NCI-H187 (cell line): ENCODE data around the gene TRMT5.

Source experiments
- DNase-seq, 2 experiments: peaks; one replicate each; lab custom pipeline; 2025; lab: John Stamatoyannopoulos, UW

The TRMT5 gene, protein sequence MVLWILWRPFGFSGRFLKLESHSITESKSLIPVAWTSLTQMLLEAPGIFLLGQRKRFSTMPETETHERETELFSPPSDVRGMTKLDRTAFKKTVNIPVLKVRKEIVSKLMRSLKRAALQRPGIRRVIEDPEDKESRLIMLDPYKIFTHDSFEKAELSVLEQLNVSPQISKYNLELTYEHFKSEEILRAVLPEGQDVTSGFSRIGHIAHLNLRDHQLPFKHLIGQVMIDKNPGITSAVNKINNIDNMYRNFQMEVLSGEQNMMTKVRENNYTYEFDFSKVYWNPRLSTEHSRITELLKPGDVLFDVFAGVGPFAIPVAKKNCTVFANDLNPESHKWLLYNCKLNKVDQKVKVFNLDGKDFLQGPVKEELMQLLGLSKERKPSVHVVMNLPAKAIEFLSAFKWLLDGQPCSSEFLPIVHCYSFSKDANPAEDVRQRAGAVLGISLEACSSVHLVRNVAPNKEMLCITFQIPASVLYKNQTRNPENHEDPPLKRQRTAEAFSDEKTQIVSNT

DNA sequence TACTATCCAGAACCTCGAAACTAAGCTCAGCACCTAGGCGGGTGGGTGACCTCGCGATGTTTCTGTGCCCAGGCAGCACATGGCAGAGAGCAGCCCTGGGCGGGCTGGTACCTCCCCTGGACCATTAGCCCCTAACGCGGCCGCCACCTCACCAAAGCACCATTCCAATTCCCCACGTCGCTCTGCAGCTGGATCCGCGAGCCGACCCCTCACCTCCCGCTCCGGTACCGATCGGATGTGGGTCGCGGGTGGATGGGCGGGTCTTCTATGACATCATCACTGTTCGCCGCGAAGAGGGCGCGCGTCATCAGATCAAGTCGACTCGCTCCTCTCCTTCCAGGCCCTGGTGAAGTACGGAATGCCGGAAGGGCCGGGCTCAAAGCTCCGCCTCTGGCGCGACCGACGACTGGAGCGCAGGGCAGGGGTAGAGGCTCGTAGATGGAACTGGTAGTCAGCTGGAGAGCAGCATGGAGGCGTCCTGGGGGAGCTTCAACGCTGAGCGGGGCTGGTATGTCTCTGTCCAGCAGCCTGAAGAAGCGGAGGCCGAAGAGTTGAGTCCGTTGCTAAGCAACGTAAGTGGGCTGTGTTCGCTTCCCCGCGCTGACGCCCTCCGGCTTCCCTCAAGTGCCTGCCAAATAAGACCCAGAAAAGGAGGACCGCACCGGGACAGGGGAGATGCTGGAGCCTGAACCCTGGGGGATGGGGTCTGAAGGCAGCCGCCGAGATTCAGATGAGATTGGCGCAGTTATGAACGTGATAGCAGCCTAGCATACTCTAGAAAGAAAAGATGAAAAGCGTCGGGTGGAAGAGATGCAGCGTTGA lies at the start of gene TRMT5, which contains the start of gene SLC38A6:
TSS of gene TRMT5 (minus strand) at position 269 of the 822 bp plus-strand sequence. CDS start at position 163, 106 bp downstream.
TSS of gene SLC38A6 (plus strand) at position 435 of the 822 bp plus-strand sequence. CDS start at position 468, 33 bp downstream.
- DNase-seq, result peak; percentile 93 to 94

DNA sequence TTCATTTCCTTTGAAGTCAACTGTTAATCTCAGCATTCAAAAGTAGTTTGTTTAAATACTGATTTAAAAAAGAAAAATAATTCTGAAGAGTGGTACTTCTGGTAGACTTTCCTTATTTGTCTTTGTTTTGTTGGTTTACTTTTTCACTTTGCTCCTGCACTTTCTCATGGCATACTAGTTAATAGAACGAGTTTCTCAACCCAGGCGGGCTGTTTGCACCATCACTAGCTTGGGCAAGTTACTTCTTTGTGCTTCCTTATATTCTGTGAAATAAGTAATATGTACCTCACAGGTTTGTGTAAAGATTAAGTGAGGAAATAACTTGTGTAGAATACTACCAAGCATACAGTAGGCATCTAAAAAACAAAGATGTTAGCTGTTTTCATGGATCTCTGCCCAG lies 45.6 kb upstream of the TRMT5 start:
- DNase-seq, result no peak

DNA sequence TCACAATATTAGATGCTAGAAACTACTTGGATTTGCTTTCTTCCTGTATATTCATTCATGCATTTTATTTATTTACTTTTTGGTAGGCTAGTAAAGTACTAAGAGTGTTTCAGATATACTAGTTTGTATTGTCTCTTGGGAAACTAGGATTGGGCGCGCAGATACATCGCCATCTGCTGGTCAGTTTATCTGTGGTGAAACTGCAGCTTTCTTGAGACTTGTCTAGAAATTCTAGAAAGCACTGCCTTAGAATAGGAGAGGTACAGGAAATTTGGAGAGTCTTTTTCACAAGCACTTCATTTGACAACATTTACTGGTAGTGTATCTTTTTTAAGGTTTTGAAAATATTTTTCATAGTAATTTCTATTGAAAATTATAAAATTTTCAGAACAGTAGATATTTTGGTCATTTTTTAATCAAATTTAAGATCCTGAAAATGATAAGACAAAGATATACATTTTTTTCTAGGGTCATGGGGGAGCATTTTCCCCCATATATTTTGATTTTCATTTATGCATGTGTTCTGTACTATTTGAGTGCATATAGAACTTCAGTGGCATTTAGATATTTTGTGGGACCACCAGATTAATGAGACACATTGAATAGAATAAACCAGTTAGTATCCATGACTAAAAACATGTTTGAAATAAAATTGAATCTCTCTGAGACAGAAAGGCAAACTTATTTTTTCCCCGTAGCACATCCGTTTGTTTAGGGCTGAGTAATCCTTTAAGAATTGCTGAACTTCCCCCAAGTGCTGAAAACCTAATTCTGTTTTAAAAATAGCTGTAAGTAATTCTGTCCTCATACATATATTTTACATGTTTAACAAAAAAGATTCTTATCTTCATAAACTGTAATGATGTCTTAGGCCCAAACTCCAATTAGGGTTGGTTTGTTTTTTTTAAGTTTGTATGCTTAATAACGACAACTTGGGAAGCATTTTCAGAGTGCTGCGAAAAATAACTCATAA lies 44.7 kb upstream of the TRMT5 start:
- peak; percentile 9 to 66 for DNase-seq

DNA sequence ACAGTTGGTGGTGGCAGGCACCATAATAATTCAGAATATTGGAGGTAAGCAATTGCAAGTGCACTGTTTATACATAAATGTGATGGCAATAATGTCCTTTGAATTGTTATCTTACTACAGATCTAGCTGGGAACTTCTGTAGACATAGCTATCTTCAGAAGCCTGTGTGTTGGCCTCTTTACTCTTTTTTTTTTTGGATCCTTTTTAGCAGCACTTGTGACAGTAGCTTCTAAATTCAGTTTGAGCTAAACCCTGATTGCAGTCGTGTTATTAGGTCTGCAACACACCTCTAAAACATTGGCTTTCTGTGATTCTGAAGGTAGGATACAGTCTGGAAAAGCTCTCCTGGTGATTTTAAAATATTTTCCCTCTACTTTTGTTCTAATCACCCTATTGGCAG lies 38.7 kb upstream of the TRMT5 start:
- no peak for DNase-seq

DNA sequence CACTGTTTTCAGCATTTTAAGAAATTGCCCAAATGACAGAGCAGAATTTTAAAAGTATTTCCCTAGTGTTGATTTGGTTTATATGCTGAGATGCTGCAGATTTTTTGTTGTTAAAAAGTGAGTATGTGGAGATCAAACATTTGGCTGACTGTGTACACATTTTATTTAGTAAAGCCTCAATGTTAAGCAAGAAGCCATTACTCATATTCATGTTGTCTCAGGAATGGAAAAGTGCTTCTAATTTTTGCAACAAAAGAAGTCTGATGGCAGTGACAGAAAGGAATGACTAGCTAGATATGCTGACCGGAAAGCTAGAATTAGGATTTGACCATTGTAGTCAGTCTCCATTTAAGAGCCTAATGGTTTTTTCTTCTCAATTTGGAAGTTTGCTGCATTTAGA lies 22.7 kb upstream of the TRMT5 start:
- DNase-seq, result no peak

DNA sequence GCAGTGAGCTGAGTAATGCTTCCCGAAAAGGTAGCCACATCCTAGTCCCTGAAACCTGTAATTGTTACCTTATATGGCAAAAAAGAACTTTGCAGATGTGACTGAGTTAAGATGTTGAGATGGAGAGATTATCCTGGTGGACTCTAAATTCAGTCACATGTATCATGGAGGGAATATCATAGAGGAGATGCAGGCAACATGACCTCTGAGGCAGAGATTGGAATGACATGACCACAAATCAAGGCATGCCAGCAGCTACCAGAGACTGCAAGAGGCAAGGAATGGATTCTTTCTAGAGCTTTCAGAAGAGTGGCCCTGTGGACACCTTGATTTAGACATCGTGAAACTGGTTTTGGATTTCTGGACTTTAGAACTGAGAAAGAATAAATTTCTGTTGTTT lies 18.7 kb upstream of the TRMT5 start:
- DNase-seq, result no peak

DNA sequence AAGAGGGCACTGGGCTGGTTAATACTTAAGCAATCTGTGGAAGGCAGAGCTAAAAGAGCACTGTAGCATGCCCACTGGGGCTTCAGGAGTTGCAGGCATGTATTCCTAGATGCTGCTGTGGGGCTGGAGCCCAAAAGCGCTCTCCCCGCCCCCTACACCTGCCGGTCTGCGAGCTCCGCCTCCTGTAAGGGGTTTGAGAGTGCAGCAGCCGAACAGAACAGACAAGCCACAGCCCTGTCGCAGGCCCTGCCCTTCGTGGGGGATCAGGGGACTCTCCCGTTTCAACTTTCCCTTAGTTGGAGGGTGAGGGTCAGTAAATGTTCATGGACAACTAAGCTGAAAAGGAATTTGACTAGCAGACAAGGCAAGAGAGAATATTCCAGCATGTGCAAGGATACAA lies 17.7 kb upstream of the TRMT5 start:
- no peak for DNase-seq

DNA sequence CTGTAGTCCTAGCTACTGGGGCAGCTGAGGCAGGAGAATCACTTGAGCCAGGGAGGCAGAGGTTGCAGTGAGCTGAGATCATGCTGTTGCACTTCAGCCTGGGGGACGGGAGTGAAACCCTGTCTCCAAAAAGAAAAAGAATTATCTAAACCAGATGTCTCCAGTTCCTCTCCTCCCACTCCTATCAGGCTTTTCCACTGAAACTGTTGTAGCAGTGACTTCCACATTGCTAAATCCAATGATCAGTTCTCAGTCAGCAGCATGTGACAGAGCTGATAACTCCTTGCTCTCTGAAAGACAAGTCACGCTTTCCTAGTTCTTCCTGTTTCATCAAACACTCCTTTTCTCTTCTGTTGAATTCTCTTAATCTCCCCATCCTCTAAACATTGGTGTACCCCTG lies 8.7 kb upstream of the TRMT5 start:
- DNase-seq, result no peak

DNA sequence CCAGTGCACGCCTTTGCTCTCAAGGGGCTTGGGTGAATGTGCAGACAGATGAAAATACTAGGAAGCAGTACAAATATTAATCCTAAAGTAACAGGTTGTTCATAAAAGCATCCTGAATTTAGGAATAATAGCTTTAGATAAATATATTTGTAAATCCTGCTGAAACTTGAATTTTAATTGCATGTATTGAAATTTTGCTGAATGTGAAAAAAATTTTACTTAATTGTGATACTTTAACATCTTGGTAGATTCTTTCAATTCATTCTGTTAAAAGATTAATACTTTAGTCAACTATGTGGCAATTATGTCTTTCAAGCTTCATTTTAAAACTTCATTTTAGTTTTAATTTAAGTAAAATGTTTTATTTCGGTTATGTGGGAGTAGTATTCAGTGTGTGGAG lies 5.6 kb upstream of the TRMT5 start:
- DNase-seq, result no peak

DNA sequence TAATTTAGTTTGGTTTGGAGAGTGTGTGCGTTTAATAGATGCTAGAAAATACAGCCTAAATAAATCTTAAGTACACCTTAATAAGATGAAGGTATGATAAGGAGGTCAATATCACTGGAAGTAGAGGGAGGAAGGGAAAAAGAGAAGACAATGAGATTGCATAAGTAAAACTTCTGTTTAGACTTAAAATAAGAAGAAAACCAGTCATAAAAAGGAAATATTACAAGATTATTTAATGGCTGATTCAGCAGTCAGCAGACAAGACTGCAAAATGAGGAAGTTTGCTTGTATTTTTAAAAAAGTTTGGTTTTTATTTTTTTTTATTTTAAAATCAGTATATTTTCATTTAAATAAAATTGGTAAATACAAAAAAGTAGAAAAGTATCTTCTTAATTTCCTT lies 3.3 kb upstream of the TRMT5 start:
- no peak for DNase-seq

DNA sequence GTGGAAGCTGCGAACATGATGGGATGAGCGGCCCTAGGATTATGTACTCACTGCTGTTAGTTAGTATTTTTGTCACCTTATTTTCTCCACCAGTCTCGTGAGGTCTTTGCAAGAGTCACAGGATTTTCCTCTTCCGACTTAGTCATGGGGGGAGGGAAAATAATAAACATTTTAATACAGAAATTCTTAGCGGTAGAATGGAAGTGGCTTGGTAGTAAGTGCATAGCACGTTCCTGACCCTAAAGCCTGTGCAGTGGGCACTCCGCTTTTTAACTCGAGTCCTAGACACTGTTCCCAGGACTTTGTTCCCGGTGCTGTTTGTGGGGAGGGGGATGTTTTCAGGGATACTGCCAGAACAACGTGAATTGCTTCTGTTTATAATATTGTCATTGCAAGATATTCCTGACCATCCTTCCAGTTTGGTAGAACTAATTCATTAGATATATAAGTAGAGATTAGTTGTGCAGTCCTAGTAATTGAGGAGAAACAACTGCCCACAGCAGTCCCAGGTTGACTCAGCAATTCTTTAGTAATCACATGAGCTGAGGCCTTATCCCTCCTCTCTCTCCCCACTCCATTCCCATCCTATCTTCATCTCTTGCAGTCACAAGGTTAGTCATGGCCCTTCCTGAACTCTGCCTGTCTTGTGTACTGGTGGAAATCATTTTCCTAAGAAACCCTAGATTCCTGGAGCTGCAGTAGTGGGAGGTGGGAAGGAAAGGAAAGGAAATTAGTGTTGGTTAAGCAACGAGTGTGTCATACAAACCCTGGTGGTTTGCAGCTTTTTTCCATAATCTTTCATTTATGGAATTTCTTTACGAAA lies 965 bp upstream of the TRMT5 start:
- DNase-seq, result no peak

DNA sequence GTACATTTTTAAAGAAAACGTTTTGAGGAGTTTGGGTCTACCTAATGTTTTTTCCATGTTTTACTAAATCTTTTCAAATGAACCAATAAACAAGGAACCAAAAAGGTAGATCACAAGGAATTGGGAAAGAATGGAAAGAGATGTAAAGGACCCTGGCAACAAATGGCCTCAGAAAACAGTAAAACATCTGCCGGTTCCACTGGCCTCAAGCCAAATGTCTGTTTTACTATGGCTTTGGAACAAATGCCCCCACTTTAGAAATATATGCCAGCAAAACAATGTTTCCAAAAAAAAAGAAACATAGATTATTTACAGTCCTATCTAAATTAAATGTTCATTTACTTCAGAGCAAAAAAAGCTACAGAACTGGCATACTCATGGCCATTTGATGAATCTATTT lies 3.0 kb downstream of the TRMT5 start:
- no peak for DNase-seq

DNA sequence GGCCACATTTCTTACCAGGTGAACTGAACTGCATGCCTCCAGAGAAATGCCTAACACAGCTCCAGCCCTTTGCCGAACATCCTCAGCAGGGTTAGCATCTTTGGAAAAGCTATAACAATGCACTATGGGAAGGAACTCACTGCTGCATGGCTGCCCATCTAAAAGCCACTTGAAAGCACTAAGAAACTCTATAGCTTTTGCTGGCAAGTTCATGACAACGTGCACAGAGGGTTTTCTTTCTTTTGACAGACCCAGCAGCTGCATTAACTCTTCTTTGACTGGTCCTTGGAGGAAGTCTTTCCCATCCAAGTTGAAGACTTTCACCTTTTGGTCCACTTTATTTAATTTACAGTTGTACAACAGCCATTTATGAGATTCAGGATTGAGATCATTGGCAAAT lies 5.3 kb downstream of the TRMT5 start:
- DNase-seq, result peak; percentile 40 to 51

DNA sequence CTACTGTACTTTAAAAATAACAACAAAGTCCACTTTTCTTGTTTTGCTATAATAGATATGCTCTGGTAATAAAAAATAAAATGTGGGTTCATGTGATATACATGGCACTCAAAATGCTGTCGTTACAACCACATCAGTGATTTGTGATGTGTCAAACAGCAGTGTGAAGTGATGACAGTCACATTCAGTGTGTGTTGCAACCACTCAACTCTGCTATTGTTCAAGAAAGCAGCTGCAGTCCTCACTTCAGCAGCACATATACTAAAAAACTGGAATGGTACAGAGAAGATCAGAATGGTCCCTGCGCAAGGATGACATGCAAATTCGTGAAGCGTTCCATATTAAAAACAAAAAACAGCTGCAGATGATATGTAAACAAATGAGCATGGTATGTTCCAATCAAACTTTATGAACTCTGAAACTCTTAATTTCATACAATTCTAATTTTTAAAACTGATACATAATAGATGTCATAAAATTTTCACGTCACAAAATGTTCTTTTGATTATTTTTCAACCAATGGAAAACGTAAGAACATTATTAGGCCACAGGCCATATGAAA lies 6.7 kb downstream of the TRMT5 start:
- no peak for DNase-seq

DNA sequence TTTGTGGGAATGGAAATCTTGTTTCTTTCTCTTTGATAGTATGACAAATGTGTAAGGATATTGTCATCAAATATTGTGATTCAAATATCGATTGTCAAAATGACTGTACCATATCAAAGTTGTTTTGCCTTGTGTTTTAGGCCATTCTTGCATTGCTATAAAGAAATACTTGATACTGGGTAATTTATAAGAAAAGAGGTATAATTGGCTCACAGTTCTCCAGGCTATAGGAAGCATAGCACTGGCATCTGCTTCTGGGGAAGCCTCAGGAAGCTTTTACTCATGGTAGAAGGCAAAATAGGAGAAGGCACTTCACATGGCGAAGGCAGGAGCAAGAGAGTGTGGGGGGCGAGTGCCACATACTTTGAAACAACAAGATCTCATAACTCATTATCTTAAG lies 7.8 kb downstream of the TRMT5 start:
- no peak for DNase-seq

DNA sequence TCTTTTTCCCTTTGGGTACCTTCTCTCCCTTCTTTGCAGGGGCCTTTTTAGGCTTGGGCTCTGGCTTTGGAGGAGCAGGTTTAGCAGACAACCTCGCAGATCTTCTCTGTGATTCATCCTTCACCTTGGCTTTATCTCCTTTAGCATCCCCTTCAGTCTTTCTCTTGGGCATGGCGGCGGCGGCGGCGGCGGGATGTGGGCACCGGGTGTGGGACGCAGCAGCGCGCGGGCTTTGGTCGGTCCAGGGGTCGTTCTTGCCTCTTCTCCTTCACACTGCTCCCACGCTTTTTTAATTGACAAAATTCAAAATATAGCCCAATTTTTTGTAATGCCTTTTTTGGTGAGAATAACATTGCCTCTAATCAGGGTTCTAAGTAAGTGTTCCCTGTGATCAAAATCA lies 8.6 kb downstream of the TRMT5 start:
- DNase-seq, result no peak

DNA sequence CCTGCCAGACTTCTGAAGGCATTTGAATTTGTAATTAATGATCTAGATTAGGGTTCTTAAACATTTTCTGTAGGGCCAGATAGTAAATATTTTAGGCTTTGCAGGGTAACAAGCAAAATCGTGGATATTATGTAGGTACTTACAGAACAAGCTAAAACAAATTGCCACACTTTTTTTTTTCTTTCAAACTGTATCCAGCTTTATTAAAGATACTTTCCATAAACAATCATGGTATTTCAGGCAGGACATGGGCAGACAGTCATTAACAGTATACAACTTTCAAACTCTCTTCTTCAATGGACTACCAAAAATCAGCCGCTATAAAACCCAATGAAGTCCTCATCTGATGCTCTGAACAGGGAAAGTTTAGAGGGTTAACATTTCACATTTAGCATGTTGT lies 9.6 kb downstream of the TRMT5 start:
- no peak for DNase-seq

DNA sequence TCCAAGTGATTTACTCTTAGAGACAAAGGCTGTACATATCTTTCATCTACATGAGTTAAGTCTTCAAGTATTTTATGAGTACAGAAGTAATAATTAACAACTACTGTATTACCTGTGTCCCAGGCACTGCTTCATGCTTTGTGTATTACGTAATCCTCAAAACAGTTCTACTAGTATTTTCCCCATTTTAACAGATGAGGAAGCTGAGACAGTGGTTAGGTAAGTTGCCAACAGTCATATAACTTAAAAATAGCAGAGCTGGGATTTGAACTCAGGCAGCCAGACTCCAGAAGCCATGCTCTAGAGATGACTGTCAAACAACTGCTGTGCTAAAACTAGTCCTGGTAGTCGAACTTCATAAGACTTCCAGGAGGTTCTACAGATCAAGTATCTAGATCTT lies 10.7 kb downstream of the TRMT5 start:
- no peak for DNase-seq

DNA sequence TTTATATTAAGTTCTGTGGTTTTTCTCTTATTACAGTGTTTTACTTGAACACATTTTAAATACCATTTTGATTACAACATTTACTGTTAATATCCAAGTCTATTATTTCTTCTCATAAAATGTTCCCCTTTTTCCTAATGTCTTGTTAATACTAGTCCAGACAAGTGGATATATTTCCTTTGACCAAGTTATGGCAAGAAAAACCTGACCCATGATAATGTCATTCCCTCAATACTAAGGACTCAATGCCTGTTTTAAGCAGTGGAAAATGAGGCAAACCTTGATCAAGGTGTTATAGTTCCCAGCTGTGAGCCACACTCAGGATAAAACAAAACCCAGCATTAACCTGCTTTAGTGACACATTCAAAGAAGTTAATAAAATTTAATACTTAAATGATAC lies 12.2 kb downstream of the TRMT5 start:
- no peak for DNase-seq

DNA sequence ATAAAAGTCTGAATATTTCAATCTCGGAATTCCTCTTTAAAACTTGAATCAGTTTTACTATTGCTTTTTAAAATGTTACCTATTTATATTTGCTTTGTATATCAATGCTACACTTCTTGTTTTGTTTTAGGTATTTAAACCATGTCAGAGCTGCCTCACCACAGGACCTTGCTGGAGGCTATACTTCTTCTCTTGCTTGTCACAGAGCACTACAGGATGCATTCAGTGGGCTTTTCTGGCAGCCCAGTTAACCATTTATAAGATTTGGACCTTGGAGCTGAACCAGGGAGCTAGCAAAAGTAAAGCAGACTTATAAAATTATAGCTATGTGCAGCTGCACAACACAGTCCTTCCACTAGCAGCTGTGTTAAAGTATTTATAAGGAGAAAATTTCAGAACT lies 12.8 kb downstream of the TRMT5 start:
- no peak for DNase-seq

DNA sequence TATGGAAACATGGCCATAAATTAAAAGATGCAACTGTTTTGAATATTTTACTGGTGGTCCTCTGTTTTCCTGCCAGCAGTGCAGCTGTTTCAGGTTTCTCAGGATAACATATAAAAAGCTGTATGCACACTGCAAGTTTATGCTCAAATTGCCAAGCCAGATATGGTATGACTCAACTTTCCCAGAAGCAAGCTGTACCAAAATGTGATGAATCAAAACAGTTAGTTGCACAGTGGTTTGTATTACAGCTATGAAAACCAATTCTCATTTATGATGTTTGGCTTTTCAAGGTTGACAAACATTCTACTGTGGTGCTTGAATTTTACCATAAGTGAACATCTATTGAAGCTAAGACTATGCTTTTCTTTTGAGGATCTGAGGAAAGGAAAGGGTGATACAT lies 15.5 kb downstream of the TRMT5 start:
- no peak for DNase-seq
